Inferior parietal cortex (tissue), 1 donor: ENCODE results near the gene MEF2A.
"Not testable (repeated sequence)": the region's sequence is repeated elsewhere in the genome, so short reads cannot be mapped to it uniquely, and the experiment has no call there.

Experiments
- DNase-seq: peaks from one replicate; pipeline ENCODE4 v3.0.0-alpha.2; 2016; ENCODE audit errors: extremely low spot score

MEF2A gene

DNA sequence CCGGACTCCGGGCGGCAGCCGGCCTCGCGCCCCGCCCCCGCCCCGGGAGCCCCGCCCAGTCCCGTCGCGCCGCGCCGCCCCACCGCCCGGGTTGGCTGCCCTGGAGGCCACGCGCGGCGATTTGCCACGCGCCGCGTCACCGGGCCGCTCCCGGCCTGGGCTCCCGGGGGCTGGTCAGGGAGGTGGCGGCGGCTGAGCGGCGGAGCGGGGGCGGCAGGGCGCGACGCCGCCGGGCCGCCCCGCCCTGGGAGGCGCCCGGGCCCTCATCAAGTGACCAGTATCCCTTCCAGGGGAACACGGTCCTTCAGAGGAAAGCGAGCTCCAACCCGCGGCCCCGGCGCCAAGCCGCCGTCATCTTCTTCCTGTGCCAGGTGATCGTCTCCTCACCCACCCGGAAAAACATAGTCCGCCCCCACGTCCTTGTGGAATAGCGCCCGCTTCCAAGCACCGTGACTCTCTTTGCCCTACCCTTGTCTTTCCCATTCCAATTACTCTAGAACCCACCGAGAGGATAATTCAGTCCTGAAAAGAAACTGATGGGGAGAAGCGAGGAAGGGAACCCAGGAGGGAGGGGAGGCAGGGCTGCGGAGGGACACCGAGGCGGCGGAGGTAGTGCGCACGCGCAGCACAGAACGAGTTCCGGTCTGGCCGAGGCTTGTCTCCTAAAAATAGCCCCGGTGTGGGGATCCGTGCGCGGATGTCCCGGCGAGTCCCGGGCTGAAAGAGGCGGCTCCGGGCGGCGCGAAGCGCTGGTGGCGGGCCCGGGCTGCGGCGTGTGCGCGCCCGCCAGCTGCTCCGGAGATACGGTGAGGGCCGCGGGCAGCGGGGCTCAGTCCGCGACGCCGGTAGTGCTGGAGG lies at the start of gene MEF2A:
Gene MEF2A (plus strand): TSS at position 686 of the 858 bp plus-strand sequence. CDS start 67,136 bp downstream, outside the sequence.
- DNase-seq = peak; percentile 92

DNA sequence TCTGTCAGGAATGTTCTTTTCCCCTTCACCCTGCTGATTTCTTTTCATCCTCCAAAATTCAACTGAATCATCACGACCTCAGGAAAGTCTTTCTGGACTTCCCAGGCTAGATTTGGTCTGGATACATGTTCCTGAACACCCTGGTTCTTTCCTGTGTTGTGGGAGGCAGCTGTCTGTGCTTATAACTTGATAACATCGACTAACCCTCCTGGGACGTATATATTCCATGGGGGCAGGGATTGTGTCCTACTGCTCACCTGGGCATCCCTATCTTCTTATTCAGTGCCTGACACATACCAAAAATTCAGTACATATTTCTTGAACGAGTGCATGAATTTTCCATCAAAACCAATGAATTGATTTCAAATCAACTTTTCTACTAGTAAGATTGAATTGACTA lies 47.6 kb upstream of the MEF2A start:
- DNase-seq = no peak

DNA sequence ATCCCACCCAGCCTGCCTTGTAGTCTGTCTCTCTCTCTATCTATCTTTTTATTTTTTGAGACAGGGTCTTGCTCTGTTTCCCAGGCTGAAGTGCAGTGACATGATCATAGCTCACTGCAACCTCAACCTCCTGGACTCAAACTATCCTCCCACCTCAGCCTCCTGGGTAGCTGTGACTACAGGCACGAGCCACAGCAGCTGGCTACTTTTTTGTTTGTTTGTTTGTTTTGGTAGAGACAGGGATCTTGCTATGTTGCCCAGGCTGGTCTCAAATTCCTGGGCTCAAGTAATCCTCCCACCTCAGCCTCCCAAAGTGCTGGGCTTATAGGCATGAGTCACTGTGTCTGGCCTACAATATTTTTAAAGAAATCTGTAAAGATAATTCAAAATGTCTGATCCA lies 46.4 kb upstream of the MEF2A start:
- not testable (repeated sequence) for DNase-seq

DNA sequence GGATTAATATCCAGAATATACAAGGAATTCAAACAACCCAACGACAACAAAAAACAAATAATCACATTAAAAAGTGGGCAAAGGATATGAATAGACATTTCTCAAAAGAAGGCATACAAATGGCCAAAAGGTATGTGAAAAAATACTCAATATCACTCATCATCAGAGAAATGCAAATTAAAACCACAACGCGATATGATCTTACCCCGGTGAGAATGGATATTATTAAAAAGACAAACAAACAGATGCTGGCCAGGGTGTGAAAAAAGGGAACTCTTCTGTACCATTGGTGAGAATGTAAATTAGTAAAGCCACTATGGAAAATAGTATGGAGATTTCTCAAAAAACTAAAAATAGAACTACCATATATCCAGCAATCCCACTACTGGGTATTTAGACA lies 43.5 kb upstream of the MEF2A start:
- DNase-seq = no peak

DNA sequence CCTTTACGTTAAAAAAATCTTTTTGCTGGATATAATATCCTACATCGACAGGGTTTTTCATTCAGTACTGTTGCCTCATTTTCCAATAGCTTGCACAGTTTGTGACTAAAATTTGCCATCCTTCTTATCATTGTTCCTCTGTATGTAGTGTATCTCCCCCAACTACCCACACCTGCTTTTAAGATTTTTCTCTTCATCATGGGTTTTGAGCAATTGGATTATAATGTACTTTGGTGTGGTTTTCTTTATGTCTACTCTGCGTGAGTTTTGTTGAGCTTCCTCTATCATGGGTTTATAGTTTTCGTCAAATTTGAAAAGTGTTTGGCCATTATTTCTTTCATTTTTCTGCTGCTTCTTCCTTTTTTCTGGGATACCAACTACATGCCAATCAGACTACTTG lies 39.6 kb upstream of the MEF2A start:
- DNase-seq = no peak

DNA sequence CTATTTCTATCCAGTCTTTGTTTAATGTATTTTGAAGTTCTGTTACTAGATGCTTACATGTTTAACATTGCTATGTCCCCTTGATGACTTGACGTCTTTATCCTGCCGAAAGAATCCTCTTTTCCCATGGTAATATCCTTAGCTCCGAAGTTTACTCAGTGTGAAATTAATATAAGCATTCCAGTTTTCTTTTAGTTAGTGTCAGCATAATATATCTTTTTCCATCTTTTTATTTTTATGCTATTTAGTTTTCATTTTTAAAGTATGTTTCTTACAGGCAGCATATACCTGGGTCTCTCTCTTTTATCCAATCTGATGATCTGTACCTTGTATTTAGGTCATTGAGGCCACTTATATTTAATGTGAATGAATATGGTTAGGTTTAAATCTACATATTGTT lies 39.1 kb upstream of the MEF2A start:
- DNase-seq = no peak

DNA sequence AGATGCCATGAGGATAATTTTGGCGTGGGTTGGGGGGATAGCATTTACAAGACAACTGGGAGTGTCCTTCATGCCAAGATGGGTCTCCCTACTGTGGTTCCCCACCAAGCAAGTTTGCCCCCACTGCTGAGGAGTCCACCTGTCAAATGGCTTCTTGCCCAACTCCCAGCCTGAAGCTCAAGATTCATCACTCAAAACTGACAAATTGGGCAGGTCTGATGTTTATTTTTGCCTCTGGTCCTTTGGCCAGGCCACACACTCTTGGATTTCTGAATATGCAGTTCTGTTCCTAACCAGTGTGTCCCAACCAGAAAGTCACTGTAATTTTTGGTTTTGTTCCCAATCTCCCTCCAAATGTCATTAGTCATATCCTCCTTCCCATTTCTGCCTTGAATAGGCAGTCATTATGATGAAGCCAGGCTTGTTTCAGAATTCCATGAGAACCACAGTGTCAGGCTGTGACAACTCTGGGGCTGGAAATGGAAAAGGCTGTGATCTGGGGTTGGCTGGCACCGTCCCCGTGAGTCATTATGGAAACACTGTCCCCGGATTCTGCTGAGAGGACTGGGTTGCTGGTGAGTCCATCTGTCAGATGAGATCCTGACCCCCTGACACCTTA lies 29.3 kb upstream of the MEF2A start:
- peak; percentile 54 for DNase-seq

DNA sequence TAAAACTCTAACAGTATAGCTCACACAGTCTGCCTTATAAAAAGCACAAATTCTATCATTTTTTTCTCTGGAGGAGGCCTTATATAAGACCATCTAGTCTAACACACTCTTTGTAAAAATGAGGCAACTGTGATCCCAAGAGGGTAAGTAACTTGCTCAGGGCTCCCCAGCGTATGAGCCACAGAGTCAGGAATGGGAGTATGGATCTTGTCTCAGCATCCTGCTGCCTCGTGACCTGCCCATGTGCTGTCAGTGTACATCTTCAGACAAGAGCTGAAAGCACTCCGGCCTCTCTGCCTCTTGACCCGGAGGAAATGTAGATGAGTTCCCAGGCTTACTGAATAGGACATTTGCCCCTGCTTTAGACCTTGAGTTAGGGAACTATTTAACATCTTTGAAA lies 28.4 kb upstream of the MEF2A start:
- peak; percentile 43 for DNase-seq

DNA sequence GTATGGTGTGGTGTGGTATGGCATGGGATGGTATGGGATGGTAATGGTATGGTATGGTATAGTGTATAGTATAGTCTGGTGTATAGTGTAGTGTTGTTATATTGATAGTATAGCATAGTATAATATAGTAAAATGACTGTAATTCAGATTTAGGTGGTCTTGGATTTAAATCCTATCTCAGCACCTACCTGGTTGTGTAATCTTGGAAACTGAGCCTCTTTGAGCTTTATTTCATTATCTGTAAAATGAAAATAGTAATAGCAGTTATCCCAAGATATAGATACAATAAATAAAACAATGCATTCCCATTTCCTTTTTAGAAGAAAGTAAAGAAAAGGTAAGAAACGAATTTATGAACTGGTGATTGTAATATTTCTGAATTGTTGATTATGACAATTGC lies 27.5 kb upstream of the MEF2A start:
- DNase-seq = no peak

DNA sequence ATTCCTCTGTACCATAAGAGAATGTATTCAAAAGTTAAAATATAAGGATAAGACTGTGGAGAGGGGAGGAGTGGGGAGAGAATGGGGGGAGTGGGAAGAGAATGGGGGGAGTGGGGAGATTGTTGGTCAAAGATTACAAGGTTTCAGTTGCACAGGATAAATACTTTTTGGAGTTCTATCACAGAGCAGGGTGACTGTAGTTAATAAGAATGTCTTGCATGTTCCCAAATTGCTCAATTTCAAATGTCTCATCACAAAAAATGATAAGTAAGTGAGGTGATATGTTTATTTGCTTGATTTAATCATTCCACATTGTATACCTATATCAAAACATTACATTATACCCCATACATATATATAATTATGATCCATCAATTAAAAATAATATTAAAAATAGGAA lies 23.0 kb upstream of the MEF2A start:
- no peak for DNase-seq

DNA sequence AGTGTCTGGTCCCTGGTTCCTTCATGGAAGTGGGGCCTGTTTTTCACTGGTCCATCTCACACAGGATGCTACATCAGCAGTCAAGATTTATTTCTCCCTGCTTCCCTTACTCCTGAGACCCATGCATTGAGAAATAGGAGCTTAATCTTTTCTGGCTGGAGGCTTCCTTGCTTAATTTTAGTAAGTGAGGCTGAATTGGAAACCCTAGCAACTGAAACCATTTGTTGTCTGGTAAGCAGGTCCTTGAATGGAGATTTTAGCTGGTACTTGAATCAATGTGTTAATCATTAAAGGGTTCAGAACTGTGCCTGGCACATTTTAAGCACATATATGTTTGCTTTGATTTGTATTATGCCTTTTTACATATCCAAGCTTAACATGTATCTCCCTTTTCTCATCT lies 20.2 kb upstream of the MEF2A start:
- DNase-seq = no peak

DNA sequence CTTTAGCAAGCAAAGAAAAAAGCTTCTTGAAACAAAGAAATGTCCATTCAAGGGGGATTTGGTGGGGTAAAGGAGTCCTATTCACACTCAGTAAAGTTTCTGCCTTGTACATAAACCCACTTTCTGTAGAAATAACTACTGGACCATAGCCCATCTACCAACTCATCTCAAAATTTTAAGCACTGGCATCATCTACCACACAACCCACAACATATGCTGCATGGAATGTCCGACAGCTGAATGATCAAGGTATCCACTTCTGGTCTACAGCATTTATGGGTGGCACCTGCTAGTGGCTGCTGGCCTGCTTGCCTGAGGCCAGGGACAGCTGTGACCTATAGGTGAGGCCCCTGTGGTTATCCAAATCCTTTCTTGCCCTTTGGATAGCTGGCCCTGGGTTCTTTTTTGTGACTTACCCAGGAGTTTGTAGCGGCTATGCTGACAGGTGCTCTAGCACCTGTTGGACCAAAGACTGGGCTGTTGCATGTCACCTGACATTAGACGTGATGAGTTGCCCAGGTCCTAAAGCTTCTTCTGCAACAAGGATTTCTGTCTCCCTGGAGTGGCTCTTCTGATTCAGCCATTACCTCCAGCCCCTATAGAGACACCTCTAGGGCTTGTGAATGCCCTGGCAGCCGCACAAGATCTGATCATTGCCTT lies 19.2 kb upstream of the MEF2A start:
- no peak for DNase-seq

DNA sequence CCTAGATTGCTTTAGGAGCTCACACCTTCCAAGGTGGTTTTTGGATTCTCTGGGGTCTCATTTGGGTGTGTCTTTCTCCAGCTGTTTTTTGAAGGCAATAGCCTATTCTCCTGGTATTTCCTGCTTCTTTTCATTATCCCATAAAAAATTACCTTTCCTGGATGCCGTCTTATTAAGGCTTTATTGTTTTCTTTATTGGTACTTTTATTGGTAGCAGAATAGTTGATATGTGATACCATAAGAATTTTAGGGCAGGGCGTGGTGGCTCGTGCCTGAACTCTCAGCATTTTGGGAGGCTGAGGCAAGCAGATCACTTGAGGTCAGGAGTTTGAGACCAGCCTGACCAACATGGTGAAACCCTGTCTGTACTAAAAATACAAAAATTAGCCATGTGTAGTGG lies 18.3 kb upstream of the MEF2A start:
- no peak for DNase-seq

DNA sequence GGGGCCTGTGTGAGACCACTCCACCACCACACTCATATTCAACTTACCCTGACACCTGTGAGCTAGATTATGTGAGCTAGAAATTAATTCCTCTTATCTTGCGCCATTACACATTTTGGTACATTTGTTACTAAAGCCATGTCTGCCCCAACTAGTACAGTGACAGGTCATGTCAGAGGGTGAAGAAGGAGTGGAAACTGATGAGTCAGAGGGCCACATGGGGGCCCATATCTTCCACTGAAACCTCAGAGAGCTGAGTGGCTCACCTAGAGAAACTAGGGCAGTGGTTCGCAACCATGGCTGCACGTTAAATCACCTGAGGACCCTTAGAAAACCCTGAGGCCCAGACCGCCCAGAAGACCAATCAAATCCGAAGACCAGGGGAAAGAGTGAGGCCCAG lies 15.7 kb upstream of the MEF2A start:
- no peak for DNase-seq

DNA sequence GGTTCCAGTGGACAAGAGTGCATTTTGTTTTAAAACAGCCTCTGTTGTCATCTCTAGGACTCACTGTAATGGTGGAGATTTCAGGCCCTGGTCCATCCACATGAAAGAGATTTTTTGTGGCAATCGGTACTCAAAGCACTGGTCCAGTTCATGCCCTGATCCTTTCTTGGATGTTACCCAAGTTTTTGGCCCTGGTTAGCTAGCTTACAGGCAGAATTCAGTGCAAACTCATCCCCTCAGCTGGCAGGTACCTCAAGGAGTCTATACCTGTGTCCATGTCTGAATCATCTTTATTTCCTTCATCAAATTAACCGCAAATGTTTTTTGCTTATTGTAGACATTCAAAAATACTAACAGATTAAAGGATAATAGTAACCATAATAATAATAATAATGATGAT lies 13.7 kb upstream of the MEF2A start:
- no peak for DNase-seq

DNA sequence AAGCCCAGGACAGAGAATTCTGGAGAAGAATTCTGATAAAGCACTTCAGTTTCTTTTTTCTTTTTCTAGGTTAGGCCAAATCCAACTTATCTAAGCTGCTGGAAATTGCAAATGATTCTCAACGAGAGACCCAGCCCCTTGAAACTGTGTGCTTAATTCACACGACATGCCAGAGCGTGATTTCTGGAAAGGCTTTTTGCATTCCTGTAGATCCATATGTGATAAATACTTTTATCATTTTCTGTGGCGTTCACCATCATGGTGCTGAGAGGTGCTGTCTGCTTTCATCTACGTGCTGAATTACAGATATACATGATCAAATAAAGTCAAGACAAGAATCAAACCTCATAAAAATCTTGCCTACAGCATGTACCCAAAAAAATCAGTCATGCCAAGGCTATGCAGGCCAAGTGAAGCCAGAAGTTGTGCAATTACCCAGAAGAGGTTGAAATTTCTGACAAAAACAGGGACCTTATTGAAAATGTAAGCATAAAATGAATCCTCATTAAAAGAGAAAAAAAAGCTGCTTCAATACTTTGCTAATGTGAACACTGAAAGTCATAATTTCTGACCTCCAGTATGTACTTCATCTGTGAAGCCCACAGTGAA lies 10.8 kb upstream of the MEF2A start:
- DNase-seq = no peak

DNA sequence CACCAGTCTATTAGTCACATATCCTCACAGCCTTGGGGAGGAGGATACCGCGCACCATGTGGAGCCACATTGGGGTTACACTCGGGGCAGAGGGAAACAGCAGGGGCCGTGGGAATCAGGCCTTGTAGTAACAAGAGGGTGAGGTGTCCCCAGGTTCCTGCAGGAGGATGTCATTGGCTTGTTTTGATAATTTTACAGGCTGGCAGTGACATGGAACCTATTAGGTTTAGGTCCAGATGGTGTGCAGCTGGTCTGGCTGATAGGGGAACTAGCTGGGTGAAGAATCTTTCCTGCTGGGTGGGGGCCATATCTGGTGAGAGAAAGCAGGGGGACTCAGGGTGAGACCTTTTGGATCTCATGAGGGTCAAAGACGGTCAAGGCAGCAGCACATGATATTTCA lies 9.8 kb upstream of the MEF2A start:
- no peak for DNase-seq

DNA sequence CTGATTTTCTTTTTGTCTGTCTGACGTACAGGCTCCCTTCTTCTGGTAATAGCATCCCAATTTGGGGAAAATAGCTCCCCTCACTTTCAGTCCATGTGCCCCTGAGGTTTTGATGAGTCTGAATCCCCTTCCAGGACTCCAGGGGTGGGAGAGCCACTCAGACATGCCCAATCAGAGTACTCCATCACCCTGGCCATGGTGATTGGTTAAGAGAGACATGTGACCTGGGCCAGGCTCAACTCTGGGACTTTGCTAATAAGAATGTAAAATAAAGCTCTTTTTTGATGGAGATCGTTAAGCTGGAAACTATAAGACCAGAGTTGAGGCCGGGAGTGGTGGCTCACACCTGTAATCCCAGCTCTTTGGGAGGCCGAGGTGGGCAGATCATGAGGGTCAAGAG lies 9.2 kb upstream of the MEF2A start:
- no peak for DNase-seq

DNA sequence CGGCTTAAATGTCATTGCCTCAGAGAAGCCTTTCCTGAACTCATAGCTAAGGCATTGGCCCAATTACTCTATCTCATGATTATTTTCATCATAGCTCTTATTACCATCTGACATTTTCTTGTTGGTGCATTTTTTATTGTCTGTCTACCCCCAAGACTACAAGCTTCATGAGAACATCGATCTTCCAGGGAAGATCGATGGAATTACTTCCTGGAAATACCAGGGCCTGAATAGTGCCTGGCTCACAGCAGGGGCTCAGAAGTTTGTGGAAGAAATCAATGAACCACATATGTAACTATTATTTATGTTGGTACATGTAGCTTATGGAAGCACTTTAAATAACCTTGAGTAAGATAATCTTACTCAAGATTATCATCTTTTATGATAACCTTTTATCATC lies 7.7 kb upstream of the MEF2A start:
- DNase-seq = no peak

DNA sequence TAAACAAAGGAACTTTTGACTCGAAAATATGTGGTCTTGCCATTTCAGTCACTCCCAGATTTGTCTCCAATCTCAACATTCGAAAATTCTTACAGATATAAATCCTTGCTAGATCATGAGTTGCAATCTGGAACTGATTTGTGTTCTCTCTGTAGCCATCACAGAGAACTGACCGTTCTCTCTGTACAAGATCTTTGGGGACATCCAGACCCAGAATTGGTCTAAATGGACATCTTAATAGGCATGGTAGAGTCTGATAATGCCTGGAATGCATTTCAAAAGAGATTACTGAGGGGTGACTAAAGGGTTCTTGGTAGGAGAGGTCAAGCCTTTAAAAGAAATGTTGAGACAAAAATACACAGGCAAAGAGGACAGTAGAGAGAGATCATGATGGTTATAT lies 7.2 kb upstream of the MEF2A start:
- DNase-seq = no peak

DNA sequence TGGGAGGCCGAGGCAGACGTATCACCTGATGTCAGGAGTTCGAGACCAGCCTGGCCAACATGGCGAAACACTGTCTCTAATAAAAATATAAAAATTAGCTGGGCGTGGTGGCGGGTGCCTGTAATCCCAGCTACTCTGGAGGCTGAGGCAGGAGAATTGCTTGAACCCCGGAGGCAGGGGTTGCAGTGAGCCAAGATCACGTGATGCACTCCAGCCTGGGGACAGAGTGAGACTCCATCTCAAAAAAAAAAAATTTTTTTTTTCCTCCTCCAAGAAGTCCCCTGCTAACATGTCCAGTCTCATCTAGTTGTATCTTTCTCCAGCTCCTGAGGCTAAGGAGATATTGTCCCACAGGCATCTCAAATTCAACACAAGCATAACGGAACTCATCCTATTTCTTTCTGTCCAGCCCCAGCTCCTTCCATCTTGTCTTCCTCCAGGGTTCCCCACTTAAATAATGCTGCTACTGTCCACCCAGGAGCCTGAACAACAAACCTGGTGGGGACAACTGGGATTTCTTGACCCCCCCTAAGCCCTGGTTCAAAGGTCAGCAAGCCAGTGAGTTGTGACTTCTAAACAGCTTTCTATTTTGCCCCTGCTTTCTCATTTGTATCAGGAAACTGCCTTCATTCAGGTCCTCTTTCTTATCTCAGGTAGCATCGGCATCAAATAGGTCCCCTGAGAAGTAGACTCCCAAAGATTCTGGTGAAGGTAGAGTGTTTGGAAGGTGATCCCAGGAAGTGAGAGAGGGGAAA lies 4.1 kb upstream of the MEF2A start:
- no peak for DNase-seq

DNA sequence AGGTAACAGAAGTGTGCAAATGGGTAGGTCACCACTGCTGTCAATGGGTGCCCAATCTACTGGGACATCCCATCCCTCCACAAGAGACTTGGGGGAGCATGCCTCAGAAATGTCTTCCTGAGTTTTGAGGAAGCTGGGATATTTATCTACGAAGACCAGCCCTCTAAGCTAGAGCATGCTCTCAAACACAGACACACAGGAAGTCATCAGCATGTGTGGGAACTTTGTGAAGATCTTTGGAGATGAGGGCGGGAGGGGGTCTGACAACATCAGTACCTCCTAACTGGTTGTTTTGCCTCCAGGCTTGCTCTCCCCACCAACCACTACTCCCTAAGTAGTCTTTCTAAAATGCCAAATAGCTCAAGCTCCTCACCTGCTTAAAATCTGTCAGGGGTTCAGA lies 3.5 kb upstream of the MEF2A start:
- DNase-seq = no peak
